Putamen (tissue), 1 donor: Measurements from ENCODE around the gene MACROD2.

Source experiments
- DNase-seq: peaks from one replicate; pipeline ENCODE4 v3.0.0-alpha.2; 2016; ENCODE audit warnings: low spot score

Gene MACROD2

GRCh38 chr20:15674253-15675060 lies 1679.1 kb downstream of the MACROD2 start:
- no peak for DNase-seq

- no peak for DNase-seq
Measured at GRCh38 chr20:15675061-15675514, 1679.8 kb downstream of the MACROD2 start.

- DNase-seq = no peak
Measured at GRCh38 chr20:15675813-15676484, 1680.6 kb downstream of the MACROD2 start.

DNA sequence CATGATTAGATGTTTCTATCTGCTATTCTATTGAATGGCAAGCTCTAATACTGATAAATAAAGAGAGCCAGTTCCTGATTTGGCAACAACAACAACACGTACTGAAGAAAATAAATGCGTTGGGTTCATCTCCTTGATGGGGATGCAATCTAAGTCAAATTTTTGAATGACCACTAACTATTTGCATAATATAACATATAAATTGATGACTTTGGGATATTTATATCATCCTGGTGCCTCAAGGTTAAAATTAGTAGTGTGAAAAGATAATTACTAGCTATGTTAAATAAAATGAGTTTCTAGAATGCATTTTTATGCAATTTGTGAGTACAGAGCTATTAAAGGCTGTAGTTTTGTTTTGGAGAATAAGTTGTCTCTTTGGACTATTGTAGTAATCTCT lies 1681.5 kb downstream of the MACROD2 start:
- no peak for DNase-seq

DNA sequence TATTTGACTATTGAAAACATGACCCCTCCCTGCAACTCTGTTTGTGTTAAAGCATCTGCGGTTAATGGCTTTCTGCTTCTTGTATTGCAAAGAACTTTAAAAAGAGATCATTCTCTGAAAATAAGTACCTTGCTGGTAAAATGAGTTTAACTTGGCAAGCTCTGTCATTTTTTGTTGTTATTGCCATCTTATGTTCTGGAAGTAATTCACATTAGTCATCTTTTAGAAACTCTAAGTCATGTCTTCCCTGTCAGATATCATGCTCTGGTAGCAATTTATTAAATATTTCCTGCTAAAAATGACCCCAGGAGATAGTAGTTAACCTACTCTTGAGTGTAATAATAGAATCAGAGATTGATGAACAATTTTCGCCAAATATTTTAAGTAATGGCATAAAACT lies 1687.4 kb downstream of the MACROD2 start:
- no peak for DNase-seq

GRCh38 chr20:15692570-15692969 lies 1697.3 kb downstream of the MACROD2 start:
- DNase-seq = no peak

DNA sequence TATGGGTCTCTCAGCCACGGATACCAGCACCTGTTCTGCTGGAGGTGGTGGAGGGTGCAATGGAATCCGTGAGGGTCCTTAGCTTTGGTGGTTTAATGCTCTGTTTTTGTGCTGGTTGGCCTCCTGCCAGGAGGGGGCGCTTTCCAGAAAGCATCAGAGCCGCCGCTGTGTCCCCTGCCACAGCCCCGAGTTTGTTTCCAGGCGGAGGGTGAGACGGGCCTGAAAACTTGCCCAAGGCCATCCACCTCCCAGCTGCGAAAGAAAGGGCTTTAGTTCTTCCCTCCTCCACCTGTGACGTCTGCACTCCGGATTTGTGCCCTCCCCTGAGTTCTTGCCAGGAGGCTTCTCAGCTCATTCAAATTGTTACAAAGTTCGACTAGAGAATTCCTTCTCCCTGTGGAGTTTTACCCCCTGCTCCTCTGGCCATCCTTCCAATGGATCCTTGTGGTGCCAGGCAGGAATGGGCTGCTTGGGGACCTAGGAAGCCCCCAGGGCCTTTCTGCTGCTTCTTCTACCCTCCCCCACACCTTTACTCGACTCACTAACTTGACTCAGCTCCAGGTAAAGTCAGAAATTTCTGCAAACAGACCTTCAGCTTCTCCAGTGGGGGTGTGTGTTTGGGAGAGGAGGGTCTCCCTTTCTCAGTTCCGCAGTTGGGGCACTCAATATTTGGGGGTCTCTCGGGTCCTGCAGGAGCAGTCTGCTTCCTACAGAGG lies 1704.3 kb downstream of the MACROD2 start:
- no peak for DNase-seq

DNA sequence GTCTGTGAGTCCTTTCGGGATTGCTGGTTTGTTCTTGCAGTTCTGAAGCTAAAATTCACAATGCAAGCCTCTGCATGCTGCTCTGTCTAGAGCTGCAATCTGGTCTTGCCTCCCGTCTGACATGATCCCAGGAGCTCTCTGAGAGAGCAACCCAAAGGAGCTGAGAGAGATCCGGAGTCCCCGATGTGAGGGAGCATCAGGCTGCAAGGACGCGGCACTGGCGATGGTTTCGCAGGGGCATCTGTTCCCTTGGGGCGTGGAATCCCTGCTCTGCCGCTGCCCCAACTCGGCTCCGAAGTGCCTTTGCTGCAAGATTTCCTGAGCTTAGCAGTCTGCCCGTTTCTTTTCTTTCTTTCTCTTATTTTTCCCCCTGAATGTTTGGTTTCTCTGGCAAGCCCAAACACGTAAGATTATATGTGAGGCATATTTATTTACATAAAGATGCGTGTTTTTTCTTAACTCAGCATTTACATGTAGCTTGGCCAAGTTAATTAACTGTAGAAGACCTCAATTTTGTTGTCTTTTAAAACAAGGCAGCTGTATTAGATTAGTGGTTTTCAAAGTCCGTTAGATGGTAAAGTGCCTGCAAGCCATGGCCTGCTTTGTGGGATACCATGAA lies 1704.9 kb downstream of the MACROD2 start:
- DNase-seq = no peak

- no peak for DNase-seq
Measured at GRCh38 chr20:15702161-15702560, 1706.8 kb downstream of the MACROD2 start.

- no peak for DNase-seq
Measured at GRCh38 chr20:15703171-15703911, 1708.0 kb downstream of the MACROD2 start.

- DNase-seq = no peak
Measured at GRCh38 chr20:15705975-15706374, 1710.7 kb downstream of the MACROD2 start.

GRCh38 chr20:15706719-15707118 lies 1711.4 kb downstream of the MACROD2 start:
- DNase-seq = no peak

- no peak for DNase-seq
Measured at GRCh38 chr20:15708984-15709598, 1713.8 kb downstream of the MACROD2 start.

GRCh38 chr20:15710636-15711035 lies 1715.3 kb downstream of the MACROD2 start:
- DNase-seq = no peak

DNA sequence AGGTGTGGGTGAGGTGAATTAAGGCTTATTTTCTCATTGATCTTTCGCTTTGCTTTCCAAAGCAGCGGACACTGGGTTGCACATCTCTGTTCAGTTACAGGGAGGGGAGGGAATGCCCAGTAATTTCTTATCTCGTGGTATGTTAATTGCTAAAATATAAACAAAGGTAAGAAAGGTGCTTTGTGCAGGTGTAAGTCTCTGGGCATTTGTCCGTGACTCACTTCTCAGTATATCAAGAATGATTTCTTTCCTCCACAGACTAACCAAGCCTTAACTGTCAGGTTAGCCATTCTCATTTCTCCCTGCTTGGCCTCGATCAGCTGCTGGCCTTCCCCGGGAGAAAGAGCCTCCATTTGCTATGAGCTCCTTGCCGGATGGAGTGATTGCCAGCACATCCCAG lies 1715.9 kb downstream of the MACROD2 start:
- no peak for DNase-seq

DNA sequence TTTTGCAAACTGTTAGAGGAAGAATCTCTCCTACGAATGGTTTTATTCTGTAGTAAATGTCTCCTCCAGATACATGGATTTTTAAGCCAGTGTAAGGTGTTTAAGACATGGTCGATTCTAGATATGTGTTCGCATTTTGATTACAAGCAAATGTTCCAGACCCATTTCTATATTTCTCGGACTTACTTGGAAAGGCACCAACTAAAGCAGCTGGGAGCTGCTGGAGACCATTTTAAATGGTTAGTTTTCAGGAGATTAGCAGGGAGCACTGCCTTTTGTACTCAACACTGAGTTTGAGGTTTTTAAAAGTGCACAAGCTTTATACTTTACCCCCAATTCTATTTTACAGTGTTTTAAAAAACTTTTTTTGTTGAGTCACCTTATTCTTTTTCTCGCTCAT lies 1720.9 kb downstream of the MACROD2 start:
- DNase-seq = no peak

DNA sequence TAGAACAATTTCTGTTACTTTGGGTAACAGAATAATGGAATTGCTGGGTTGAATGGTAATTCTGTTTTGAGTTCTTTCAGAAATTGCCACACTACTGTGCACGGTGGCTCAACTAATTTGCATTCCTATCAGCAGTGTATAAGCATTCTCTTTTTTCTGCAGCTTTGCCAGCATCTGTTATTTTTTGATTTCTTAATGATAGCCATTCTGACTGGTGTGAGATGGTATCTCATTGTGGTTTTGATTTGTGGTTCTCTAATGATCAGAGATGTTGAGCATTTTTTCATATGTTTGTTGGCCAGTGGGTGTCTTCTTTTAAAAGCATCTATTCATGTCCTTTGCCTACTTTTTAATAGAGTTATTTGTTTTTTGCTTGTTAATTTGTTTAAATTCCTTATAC lies 1731.1 kb downstream of the MACROD2 start:
- DNase-seq = no peak

DNA sequence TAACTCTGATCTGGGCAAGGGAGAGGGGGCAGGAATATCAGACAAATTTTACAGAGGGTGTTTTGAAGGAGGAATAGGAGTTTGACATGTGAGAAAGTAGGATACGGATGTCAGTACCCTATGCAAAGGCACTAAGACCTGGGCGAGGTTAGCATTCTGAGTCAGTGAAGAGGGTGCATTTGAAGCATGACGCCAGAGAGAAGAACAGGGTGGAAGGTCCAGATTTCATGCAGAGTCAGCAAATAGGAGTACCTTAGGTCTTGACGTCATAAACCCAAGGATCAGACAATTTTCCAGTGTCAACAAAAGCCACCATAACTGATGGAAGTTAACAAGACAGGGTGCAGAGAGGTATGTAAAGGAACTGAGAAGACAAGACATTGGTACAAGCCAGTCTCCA lies 1738.7 kb downstream of the MACROD2 start:
- no peak for DNase-seq

DNA sequence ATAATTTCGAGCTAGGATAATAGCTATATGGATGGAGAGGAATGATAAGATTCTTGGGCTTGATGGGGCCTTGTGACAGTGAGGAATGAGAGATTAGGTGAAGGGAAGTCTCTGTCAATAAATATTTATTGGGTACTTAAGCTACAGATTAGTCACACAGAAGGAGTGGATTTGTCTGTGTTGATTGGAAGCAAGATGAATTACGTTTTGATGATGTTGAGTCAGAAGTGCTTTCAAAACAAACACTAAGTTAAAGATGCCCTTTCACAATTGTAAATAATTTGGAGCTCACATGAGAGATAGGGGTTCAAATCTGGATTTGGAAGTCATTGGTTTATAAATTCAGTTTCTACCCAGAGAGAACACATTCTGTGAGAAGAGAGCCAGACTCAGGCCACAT lies 1743.7 kb downstream of the MACROD2 start:
- no peak for DNase-seq

DNA sequence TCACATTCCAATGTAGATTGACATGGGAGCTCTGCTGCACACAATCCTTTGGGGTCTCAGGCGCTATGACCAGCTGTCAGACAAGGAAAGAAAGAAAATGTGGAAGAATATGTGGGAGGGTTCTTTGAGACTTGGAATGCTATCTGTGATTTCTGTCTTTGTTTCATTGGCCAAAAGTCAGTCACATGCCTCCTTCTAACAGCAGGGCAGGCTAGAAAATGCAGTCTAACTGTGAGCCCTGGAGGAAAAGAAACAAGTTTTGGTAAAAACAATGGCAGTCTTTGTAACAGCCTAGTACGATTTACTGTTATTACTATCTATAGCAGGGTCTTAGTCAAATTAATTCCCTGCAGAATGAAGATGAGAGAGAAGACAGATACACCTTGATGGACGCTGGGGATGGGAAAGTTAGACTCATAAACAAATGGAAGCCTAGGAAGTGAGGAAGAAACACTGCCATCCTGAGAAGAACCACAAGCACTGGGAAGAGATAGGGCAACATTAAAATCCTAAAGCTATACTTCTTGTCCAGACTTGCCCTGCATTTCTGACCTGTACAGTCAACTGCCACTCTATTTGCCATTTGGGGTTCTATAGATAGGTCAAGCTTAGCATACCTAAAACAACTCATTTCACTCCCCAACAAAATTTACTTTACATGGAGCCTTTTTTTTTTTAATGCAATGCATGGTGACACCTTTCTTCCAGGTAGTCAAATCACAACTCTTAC lies 1744.9 kb downstream of the MACROD2 start:
- DNase-seq = no peak

DNA sequence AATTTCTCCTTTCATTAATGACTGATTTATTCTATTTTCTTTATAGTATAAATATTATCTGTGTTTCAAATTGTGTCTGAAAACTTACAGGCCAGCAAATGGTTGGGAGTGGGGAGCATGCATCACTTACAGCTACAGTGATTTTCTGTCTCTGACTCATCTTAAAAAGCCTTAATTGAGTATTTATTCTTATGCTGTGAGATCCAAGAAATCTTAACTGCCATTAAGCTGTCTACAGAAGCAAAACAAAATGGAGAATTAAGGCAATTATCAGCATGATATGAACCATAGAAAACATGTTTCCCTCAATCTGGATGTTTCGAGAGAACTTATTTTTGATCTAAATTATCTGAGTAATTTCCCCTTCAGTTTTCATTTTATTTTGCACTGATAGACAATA lies 1746.8 kb downstream of the MACROD2 start:
- no peak for DNase-seq
